ENCODE measurements around the gene C16orf86.

Gene C16orf86

DNA sequence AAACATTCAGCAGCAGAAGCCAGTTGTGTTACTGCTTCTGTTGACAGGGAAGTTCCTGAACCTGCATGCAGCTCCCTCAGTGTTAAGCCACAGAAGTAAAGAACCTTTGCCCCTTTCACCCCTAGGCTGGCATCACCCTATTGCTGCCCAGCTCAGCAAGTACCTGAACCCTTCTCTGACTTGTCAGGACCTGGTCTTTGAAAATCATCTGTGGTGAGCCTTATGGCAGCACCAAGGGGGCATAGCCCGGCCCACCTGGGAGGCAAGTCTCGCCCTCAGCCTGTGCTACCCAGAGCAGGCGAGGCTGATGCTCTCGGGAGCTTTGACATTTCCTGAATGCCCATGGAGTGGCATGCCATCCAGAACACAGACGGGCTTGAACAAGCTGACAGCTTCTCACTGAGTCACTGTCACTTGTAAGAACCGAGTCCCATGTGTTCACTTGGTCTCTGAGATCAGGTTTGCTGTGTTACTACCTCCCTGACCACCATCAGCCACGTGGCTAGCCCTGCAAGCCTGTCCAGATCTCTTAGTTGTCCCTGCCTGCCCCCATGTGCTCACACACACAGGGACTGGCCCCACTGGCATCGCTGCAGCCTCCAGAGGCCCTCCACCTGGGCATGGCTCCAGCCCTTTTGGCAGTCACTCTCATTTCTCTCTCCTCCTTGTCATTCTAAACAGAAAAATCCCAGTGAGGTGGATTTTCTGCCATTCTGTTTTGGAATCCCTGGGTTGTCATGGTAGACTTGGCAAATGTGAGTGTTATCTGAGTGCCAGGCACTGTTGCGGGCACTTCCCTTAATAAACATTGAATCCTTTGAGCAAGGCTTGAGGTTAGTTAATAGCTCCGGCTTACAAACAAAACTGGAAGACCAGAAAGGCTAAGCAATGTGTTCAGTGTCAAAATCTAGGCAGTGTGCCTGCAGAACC, 24.6 kb upstream of the C16orf86 start:
- Mint-ChIP-seq H3K4me1 (no peaks in the 10 kb centered on the region), H3K9me3 (no peaks in the 10 kb centered on the region), H3K27me3 (ENCODE audit: low read depth) (peaks cover 29% of the 10 kb centered on the region), H3K4me3 (no peak overlapping the region), H3K27ac (no peak overlapping the region), H3K36me3 (ENCODE audit: low read depth) (peaks cover 23% of the 10 kb centered on the region)
- no peak for TF ChIP-seq CTCF (IDR thresholded peaks at IDR 0.05; ENCODE audit: unreplicated experiment in 3 of 3)

DNA sequence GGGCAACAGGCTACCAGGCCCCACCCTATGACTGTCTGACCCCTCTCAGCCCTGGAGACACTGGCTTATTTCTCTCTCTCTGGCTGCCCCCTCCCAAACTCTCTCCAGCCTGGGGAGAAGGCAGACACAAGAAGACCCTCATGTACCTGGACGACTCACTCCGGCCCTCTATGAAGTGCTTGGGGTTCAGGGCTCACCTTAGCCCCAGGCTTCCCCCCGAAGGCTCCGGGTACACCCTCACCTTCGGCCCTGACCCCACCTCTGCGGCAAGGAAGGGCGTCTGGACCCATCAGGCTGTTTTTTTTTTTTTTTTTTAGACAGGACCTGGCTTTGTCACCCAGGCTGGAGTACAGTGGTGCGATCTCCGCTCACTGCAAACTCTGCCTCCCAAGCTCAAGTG, 22.6 kb upstream of the C16orf86 start:
- TF ChIP-seq CTCF (IDR thresholded peaks at IDR 0.05; ENCODE audit: unreplicated experiment in 3 of 3) = no peak
- Mint-ChIP-seq H3K9me3 (no peaks in the 10 kb centered on the region), H3K4me3 (no peak overlapping the region), H3K4me1 (no peaks in the 10 kb centered on the region), H3K27ac (no peak overlapping the region), H3K27me3 (ENCODE audit: low read depth) (peaks cover 34% of the 10 kb centered on the region), H3K36me3 (ENCODE audit: low read depth) (peaks cover 10% of the 10 kb centered on the region)

DNA sequence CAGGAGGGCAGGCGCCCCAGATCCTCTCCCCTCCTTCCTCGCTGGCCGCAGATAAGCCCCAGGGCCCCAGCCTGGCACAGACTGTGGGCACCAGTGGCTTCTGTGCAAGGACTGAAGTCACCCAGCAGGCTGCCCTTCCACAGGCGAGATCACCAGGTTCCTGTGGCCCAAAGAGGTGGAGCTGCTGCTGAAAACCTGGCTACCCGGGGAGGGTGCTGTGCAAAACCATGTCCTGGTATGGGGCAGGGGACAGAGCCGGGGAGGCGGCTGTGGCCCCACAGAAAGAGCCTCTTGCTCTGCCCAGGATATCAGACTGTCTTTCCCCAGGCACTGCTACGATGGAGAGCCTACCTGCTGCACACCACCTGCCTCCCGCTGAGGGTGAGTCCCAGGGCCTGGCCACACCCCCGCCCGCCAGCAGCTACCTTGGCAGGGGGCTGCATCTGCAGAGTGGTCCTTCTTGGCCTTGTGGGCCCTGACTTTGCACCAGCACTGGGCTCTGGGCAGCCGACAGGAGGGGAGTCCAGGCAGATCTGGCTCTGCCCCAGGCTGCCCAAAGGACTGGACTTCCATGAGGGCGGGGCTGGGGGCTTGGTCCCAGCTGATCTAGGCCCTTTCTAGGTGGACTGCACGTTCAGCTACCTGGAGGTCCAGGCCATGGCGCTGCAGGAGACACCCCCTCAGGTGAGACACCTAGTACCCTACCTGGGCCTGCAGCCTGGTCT, 21.1 kb upstream of the C16orf86 start:
- TF ChIP-seq CTCF (IDR thresholded peaks at IDR 0.05; ENCODE audit: unreplicated experiment in 3 of 3) = no peak
- no peaks in the 10 kb centered on the region for H3K36me3 Mint-ChIP-seq (ENCODE audit: low read depth)
- peak overlapping the region in 1 of 3 experiments; percentile 40 for H3K4me3 Mint-ChIP-seq
- H3K4me1 Mint-ChIP-seq = no peaks in the 10 kb centered on the region
- no peaks in the 10 kb centered on the region for H3K9me3 Mint-ChIP-seq
- peaks cover 44% of the 10 kb centered on the region for H3K27me3 Mint-ChIP-seq (ENCODE audit: low read depth)
- H3K27ac Mint-ChIP-seq = no peak overlapping the region

- H3K4me3 Mint-ChIP-seq = no peak overlapping the region
- TF ChIP-seq CTCF (IDR thresholded peaks at IDR 0.05; ENCODE audit: unreplicated experiment in 3 of 3) = no peak
- H3K9me3 Mint-ChIP-seq = no peaks in the 10 kb centered on the region
- H3K27me3 Mint-ChIP-seq (ENCODE audit: low read depth) = peaks cover 60% of the 10 kb centered on the region
- H3K36me3 Mint-ChIP-seq (ENCODE audit: low read depth) = no peaks in the 10 kb centered on the region
- H3K27ac Mint-ChIP-seq = no peak overlapping the region
- H3K4me1 Mint-ChIP-seq = no peaks in the 10 kb centered on the region
Measured at GRCh38 chr16:67647111-67647651, 19.4 kb upstream of the C16orf86 start.

DNA sequence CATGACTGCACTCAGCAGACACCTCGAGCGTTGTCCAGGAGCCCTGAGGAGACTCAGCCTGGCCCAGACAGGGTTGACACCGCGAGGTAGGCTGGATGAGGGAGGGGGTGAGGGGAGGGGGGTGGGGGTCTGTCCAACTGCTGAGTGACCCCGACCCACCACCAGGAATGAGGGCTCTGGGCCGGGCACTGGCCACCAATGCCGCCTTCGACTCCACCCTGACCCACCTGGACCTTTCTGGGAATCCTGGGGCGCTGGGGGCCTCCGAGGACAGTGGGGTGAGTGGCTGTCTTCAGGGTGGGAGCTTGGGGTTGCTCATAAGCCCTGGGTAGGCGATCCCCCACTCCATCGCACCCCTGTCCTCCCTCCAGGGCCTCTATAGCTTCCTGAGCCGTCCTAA, 18.9 kb upstream of the C16orf86 start:
- Mint-ChIP-seq H3K4me3 (no peak overlapping the region), H3K27ac (no peak overlapping the region), H3K36me3 (ENCODE audit: low read depth) (no peaks in the 10 kb centered on the region), H3K27me3 (ENCODE audit: low read depth) (peaks cover 63% of the 10 kb centered on the region), H3K4me1 (no peaks in the 10 kb centered on the region), H3K9me3 (no peaks in the 10 kb centered on the region)
- TF ChIP-seq CTCF (IDR thresholded peaks at IDR 0.05; ENCODE audit: unreplicated experiment in 3 of 3) = no peak
